K562 (cell line): ENCODE measurements around the gene UBAC2. TPM values are rescaled to one million over a fixed set of nuclear protein-coding genes. Genes with fewer than 3 reads are reported as not detected.

Source experiments
- ATAC-seq: fragments of 200-7000 bp; cut with Tn5 transposase; 3 replicates; pipeline ENCODE4 v1.9.1; 2020; ENCODE audit warnings: moderate library complexity
- BruUV-seq: library from RNA; stranded (reverse); fragments of 400-500 nt; replicated peaks from 2 replicates; lab custom pipeline; 2021; lab: Mats Ljungman, UMichigan
- CTCF ChIA-PET: fragments of 300-600 bp; formaldehyde crosslinking; extraction: SDS; loops from one replicate; lab custom pipeline; 2021; ENCODE audit warnings: low intra/inter-chr PET ratio; lab: Yijun Ruan, JAX
- POLR2A ChIA-PET: fragments of 300-600, 350-650 bp; sonication (Branson Sonifier 250); formaldehyde crosslinking; extraction: SDS; loops from one replicate; lab custom pipeline; 2021; ENCODE audit warnings: antibody characterized with exemption, inconsistent platforms; lab: Yijun Ruan, JAX
- DNase-seq, 4 experiments: peaks; one replicate each; pipeline versions ENCODE4 v3.0.0 to v3.0.0-alpha.2; 2011 to 2018; ENCODE audit warnings: low spot score in 3 of 4, mixed read lengths in 3 of 4; ENCODE audit errors: extremely low read depth in 1 of 4
- FAIRE-seq: peaks from 2 replicates; lab custom pipeline; 2011; peaks lifted over from hg19 to GRCh38; lab: Jason Lieb, UNC
- H2AFZ ChIP-seq: 2 replicates; pipeline ENCODE4 v1.6.0; 2011; ENCODE audit warnings: low read depth, low read length, control low read depth, inconsistent platforms
- H3K27ac ChIP-seq: fragments of 200-600 bp; 3 replicates; pipeline ENCODE4 v1.8.0; 2011; ENCODE audit warnings: low read depth, mild to moderate bottlenecking, control low read depth, inconsistent platforms, low read length, moderate library complexity, mixed read lengths; ENCODE audit errors: extremely low read depth
- H3K27me3 ChIP-seq, 2 experiments: fragments of 300-600 bp in 1 of 2; 2 replicates in 1 of 2; 3 replicates in 1 of 2; pipeline versions ENCODE4 v1.6.0 to v1.8.0; 2011; ENCODE audit warnings: inconsistent platforms in 2 of 2, low read length in 2 of 2, mild to moderate bottlenecking in 1 of 2, mixed read lengths in 1 of 2, moderate library complexity in 1 of 2; ENCODE audit not compliant: control insufficient read depth in 2 of 2, insufficient read depth in 2 of 2
- H3K36me3 ChIP-seq: fragments of 300-600 bp; 3 replicates; pipeline ENCODE4 v1.8.0; 2011; ENCODE audit warnings: mild to moderate bottlenecking, low read length, inconsistent platforms; ENCODE audit not compliant: control insufficient read depth, insufficient read depth
- H3K4me1 ChIP-seq, 2 experiments: fragments of 200-600 bp in 1 of 2; replicated peaks in 1 of 2; 2 replicates in 1 of 2; 3 replicates in 1 of 2; pipeline versions ENCODE4 v1.5.1 to v1.8.0; 2011; ENCODE audit warnings: inconsistent platforms in 2 of 2, low read length in 2 of 2, mild to moderate bottlenecking in 1 of 2, mixed read lengths in 1 of 2, moderate library complexity in 1 of 2; ENCODE audit not compliant: control insufficient read depth in 2 of 2, insufficient read depth in 2 of 2
- H3K4me2 ChIP-seq: 2 replicates; pipeline ENCODE4 v1.6.1; 2011; ENCODE audit warnings: low read length, control low read depth, inconsistent platforms, mixed read lengths; ENCODE audit not compliant: insufficient read depth
- H3K4me3 ChIP-seq: fragments of 200-600 bp; sonication (generic), shearing (Covaris generic); 2 replicates; pipeline ENCODE4 v1.5.1; 2016; ENCODE audit warnings: control low read depth, inconsistent platforms
- H3K79me2 ChIP-seq: fragments of 200-600 bp; 3 replicates; pipeline ENCODE4 v1.8.0; 2011; ENCODE audit warnings: low read length, inconsistent platforms; ENCODE audit not compliant: control insufficient read depth, insufficient read depth
- H3K9ac ChIP-seq, 2 experiments: 2 replicates each; pipeline versions ENCODE4 v1.6.0 to v1.6.1; 2011; ENCODE audit warnings: low read depth in 2 of 2, low read length in 2 of 2, control low read depth in 1 of 2, inconsistent platforms in 1 of 2, mild to moderate bottlenecking in 1 of 2, mixed read lengths in 1 of 2; ENCODE audit not compliant: insufficient read depth in 1 of 2
- H3K9me1 ChIP-seq: one replicate; pipeline ENCODE4 v1.6.0; 2011; ENCODE audit warnings: inconsistent platforms, mild to moderate bottlenecking, low read length, moderate library complexity; ENCODE audit not compliant: control insufficient read depth, insufficient read depth
- H3K9me3 ChIP-seq: replicated peaks from 2 replicates; pipeline ENCODE4 v1.5.1; 2011; ENCODE audit warnings: low read depth, low read length, inconsistent platforms; ENCODE audit not compliant: control insufficient read depth, insufficient read depth
- H4K20me1 ChIP-seq: replicated peaks from 2 replicates; pipeline ENCODE4 v1.6.1; 2011; ENCODE audit warnings: low read length, inconsistent platforms, mixed read lengths; ENCODE audit not compliant: control insufficient read depth, insufficient read depth
- PHF8 ChIP-seq: fragments of 200-600 bp; sonication (generic); IDR thresholded peaks from 2 replicates; pipeline ENCODE4 v1.6.1; 2012; ENCODE audit warnings: mixed run types, mild to moderate bottlenecking, inconsistent platforms, low read length, moderate library complexity, borderline replicate concordance
- PTBP1 ChIP-seq: fragments of 200-400 bp; formaldehyde crosslinking; IDR thresholded peaks from 2 replicates; pipeline ENCODE4 v1.6.1; 2017; ENCODE audit warnings: low read depth, low read length
- RBM17 ChIP-seq: fragments of 200-400 bp; formaldehyde crosslinking; IDR thresholded peaks from 2 replicates; pipeline ENCODE4 v1.6.1; 2017; ENCODE audit warnings: low read depth, mild to moderate bottlenecking, low read length, borderline replicate concordance
- RBM39 ChIP-seq: fragments of 200-400 bp; formaldehyde crosslinking; optimal IDR thresholded peaks from 2 replicates; pipeline ENCODE3; 2018; ENCODE audit warnings: low read depth, low read length
- RNF2 ChIP-seq: sonication (generic); IDR thresholded peaks from 2 replicates; pipeline ENCODE4 v1.6.1; 2016
- SP2 ChIP-seq: IDR thresholded peaks from 2 replicates; pipeline ENCODE4 v1.6.1; 2011; ENCODE audit warnings: mild to moderate bottlenecking, low read depth, low read length, moderate library complexity; ENCODE audit not compliant: poor library complexity, severe bottlenecking; ENCODE audit errors: extremely low read depth
- TRIM28 ChIP-seq: fragments of 450-650 bp; IDR thresholded peaks from 2 replicates; pipeline ENCODE4 v1.6.1; 2017
- ZNF121 ChIP-seq: sonication (generic); formaldehyde crosslinking; conservative IDR thresholded peaks from 2 replicates; pipeline ENCODE4 v1.8.0; 2022; ENCODE audit warnings: missing genetic modification reagents
- ZNF644 ChIP-seq: fragments of 200-800 bp; sonication (Bioruptor generic); IDR thresholded peaks from 2 replicates; pipeline ENCODE4 v1.6.1; 2016; ENCODE audit warnings: low read depth, missing genetic modification characterization, missing compliant biosample characterization
- ZNF766 ChIP-seq: fragments of 200-800 bp; sonication (Bioruptor generic); conservative IDR thresholded peaks from 2 replicates; pipeline ENCODE4 v1.6.1; 2016; ENCODE audit warnings: missing genetic modification characterization, missing compliant biosample characterization
- WGBS: fragments of 100-300 bp; shearing (Covaris generic); methylation state at CpG from one replicate; pipeline ENCODE4 v1.1.6; 2016; ENCODE audit warnings: low coverage, mixed read lengths; ENCODE audit not compliant: insufficient coverage; ENCODE audit errors: missing lambda C conversion rate; 5-methylcytosine and 5-hydroxymethylcytosine counted together
- in situ Hi-C: fragments of 300-500 bp; cut with MboI; formaldehyde crosslinking; loops from 4 replicates; pipeline ENCODE4 v1.15.0; 2018; ENCODE audit warnings: inconsistent platforms, mixed read lengths
- intact Hi-C: fragments of 100-400 bp; cut with micrococcal nuclease; formaldehyde crosslinking; loops from 2 replicates; pipeline ENCODE4 v1.14.2; 2022
- polyA plus RNA-seq, 8 experiments: library from polyadenylated mRNA; depleted of rRNA in 4 of 8; stranded (reverse) in 5 of 8; unstranded in 3 of 8; fragments of >200 nt; fragmentation: Nextera tagmentation in 2 of 8; fragmentation: Illumina TruSeq in 1 of 8; extraction: Ambion mirVana in 2 of 8; extraction: Trizol in 1 of 8; gene quantifications; 2 replicates each; pipeline versions ENCODE4 v1.2.1 to v1.2.3, GENCODE V29; 2011 to 2014; ENCODE audit warnings: inconsistent platforms in 1 of 8, missing spikeins in 1 of 8
- total RNA-seq, 7 experiments: library from RNA; depleted of rRNA in 6 of 7; stranded (reverse); fragments of >200 nt in 6 of 7; fragmentation: Illumina TruSeq in 2 of 7; extraction: Trizol in 2 of 7; gene quantifications; 2 replicates each; pipeline versions ENCODE4 v1.2.1 to v1.2.3, GENCODE V29; 2011 to 2021; ENCODE audit warnings: low replicate concordance in 1 of 7
- TF ChIP-seq, protein P1 (sequence below): sonication (generic); formaldehyde crosslinking; IDR thresholded peaks from 2 replicates; pipeline ENCODE4 v1.8.0; 2022; ENCODE audit warnings: mild to moderate bottlenecking, missing genetic modification reagents
- TF ChIP-seq, protein P2 (sequence below), 2 experiments: IDR thresholded peaks; 2 replicates each; pipeline ENCODE4 v1.6.1; 2011; ENCODE audit warnings: borderline replicate concordance in 1 of 2, control low read depth in 1 of 2, low read depth in 1 of 2, low read length in 1 of 2, mild to moderate bottlenecking in 1 of 2, mixed read lengths in 1 of 2, moderate library complexity in 1 of 2; ENCODE audit not compliant: insufficient read depth in 1 of 2, insufficient read length in 1 of 2, poor library complexity in 1 of 2, severe bottlenecking in 1 of 2; ENCODE audit errors: extremely low read depth in 1 of 2

Gene UBAC2
- total and polyA plus RNA-seq, 9 of the 15 experiments (the other 6 are each of a cell fraction or from before 2014, with no cell fraction given): 6.0 to 84.1 (median 32.3) TPM

DNA sequence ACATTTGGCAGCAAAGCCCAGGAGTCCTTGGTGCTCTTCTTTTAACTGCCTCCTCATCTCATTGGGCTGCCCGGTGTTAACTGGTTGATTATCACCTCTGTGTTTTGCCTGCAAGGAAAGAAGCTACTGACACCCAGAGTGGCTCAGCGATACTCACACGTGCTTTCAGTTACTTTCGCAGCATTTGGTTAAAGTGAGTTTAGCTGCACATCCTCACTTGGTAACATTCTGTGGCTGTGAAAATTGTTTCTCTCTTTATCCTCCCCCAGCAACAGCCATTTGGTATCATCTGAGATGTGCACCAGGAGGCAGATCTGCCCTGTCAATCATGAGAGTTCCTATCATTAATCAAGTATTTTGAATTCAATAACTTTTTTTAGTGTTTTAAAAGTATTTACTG, 151.1 kb downstream of the UBAC2 start:
- H3K9ac ChIP-seq: no peak overlapping the region
- FAIRE-seq (no peak), DNase-seq (no peak), ATAC-seq (no peak)
- POLR2A ChIA-PET: interaction anchor here (0.6 kb wide), 1 partner anchor 583 kb away, joined by 3 read pairs; no protein-coding TSS in a partner anchor
- peaks cover 4% of the 10 kb centered on the region for H3K9me1 ChIP-seq
- no peak overlapping the region for H3K4me3 ChIP-seq
- peaks cover 39% of the 10 kb centered on the region; the same call in 2 of the 3 replicates for H3K36me3 ChIP-seq
- H4K20me1 ChIP-seq: no peaks in the 10 kb centered on the region; the same call in 1 of the 2 replicates
- CTCF ChIA-PET: no interaction called here
- no peaks in the 10 kb centered on the region for H3K9me3 ChIP-seq
- TF ChIP-seq TRIM28: no peak
- no peaks in the 10 kb centered on the region for H3K27me3 ChIP-seq
- no peak overlapping the region for H3K27ac ChIP-seq
- intact Hi-C loops: no loop called here
- 84% methylated on average over 4 of the region's 4 CpGs for WGBS
- no peaks in the 10 kb centered on the region for H3K79me2 ChIP-seq
- BruUV-seq: no TSS peak
- H2AFZ ChIP-seq: no peak overlapping the region
- in situ Hi-C loops: no loop called here
- peaks cover 7 to 8% of the 10 kb centered on the region in 2 experiments; a peak in 3 of 5 replicates for H3K4me1 ChIP-seq
- no peak overlapping the region for H3K4me2 ChIP-seq

- in situ Hi-C loops (no loop called here), intact Hi-C loops (no loop called here)
- H3K9me3 ChIP-seq: no peaks in the 10 kb centered on the region
- H3K4me1 ChIP-seq: peaks cover 8 to 14% of the 10 kb centered on the region in 2 experiments; a peak in 4 of 5 replicates
- H3K27me3 ChIP-seq: no peaks in the 10 kb centered on the region
- H3K4me2 ChIP-seq: no peak overlapping the region
- H2AFZ ChIP-seq: no peak overlapping the region
- H3K9ac ChIP-seq: no peak overlapping the region
- ATAC-seq (no peak), FAIRE-seq (no peak), DNase-seq (no peak)
- TF ChIP-seq RBM17: no peak
- TF ChIP-seq, protein P1, sequence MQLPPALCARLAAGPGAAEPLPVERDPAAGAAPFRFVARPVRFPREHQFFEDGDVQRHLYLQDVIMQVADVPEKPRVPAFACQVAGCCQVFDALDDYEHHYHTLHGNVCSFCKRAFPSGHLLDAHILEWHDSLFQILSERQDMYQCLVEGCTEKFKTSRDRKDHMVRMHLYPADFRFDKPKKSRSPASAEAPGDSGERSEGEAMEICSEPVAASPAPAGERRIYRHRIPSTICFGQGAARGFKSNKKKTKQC (CRISPR knock-in tag): no peak
- TF ChIP-seq ZNF766: no peak
- TF ChIP-seq, protein P2, sequence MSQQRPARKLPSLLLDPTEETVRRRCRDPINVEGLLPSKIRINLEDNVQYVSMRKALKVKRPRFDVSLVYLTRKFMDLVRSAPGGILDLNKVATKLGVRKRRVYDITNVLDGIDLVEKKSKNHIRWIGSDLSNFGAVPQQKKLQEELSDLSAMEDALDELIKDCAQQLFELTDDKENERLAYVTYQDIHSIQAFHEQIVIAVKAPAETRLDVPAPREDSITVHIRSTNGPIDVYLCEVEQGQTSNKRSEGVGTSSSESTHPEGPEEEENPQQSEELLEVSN (IDR thresholded peaks at IDR 0.05; ENCODE audit: borderline replicate concordance in 1 of 2, extremely low read depth in 1 of 2, insufficient read depth in 1 of 2, insufficient read length in 1 of 2, low read depth in 1 of 2, low read length in 1 of 2, poor library complexity in 1 of 2, severe bottlenecking in 1 of 2): no peak
- no peak for TF ChIP-seq SP2
- no peak for TF ChIP-seq ZNF121 (CRISPR knock-in tag)
- no peak for TF ChIP-seq ZNF644
- TF ChIP-seq PTBP1: no peak
- no peak for TF ChIP-seq RBM39
- TF ChIP-seq RNF2: no peak
- TF ChIP-seq PHF8: no peak
- no peaks in the 10 kb centered on the region; the same call in 1 of the 2 replicates for H4K20me1 ChIP-seq
- CTCF ChIA-PET: no interaction called here
- peaks cover 40% of the 10 kb centered on the region; the same call in 2 of the 3 replicates for H3K36me3 ChIP-seq
- WGBS: 81% methylated on average over 15 of the region's 17 CpGs
- H3K27ac ChIP-seq: no peak overlapping the region
- BruUV-seq: no TSS peak
- H3K4me3 ChIP-seq: no peak overlapping the region
- H3K9me1 ChIP-seq: peaks cover 4% of the 10 kb centered on the region
- no peaks in the 10 kb centered on the region for H3K79me2 ChIP-seq
- POLR2A ChIA-PET: interaction anchor here (0.6 kb wide), 1 partner anchor 582 kb away, joined by 3 read pairs; no protein-coding TSS in a partner anchor
Observed at GRCh38 chr13:99352351-99353245, 151.9 kb downstream of the UBAC2 start.
